ENCODE results near the gene HELLS. TPM values are rescaled to one million over a fixed set of nuclear protein-coding genes. Genes with fewer than 3 reads are reported as not detected.

Gene HELLS
- total and polyA plus RNA-seq, 2 of the 4 experiments (the other 2 are of a cell fraction), result 15.9 to 29.8 TPM

GRCh38 chr10:94602729-94603515 is 57.3 kb downstream of the HELLS start:
- DNase-seq (no peak), ATAC-seq (ENCODE audit: low read depth) (no peak)
- Histone ChIP-seq H4K5ac (ENCODE audit: low read depth, low read length) (no peak overlapping the region), H3K18ac (ENCODE audit: low read depth, low read length) (no peak overlapping the region), H2AFZ (replicated peaks; ENCODE audit: low read length, poor library complexity) (no peak overlapping the region), H3K4me3 (ENCODE audit: insufficient read depth, low read depth, low read length) (no peak overlapping the region), H2AK5ac (ENCODE audit: low read depth, low read length) (no peak overlapping the region), H3K9me3 (ENCODE audit: control insufficient read depth, insufficient read depth, low read length) (no peaks in the 10 kb centered on the region), H3K79me1 (ENCODE audit: low read depth in 1 of 2, low read length in 2 of 2) (no peaks in the 10 kb centered on the region), H3K27me3 (ENCODE audit: control insufficient read depth, insufficient read depth, low read length) (no peaks in the 10 kb centered on the region), H3K14ac (replicated peaks; ENCODE audit: low read depth, low read length) (no peak overlapping the region), H3K9ac (ENCODE audit: low read depth, low read length) (no peak overlapping the region), H2BK5ac (ENCODE audit: low read depth, low read length, poor library complexity, severe bottlenecking) (no peak overlapping the region), H3K4me1 (ENCODE audit: control insufficient read depth, insufficient read depth, low read length) (no peaks in the 10 kb centered on the region), H2BK120ac (ENCODE audit: low read depth, low read length) (no peak overlapping the region), H3K27ac (ENCODE audit: insufficient read depth, low read length) (no peak overlapping the region), H4K91ac (ENCODE audit: insufficient read depth, low read depth, low read length) (no peak overlapping the region), H2AK9ac (replicated peaks; ENCODE audit: low read depth, low read length, poor library complexity) (no peak overlapping the region), H4K8ac (ENCODE audit: low read depth in 2 of 2, low read length in 2 of 2) (no peak overlapping the region), H3K56ac (ENCODE audit: extremely low read depth, insufficient read depth, low read length) (no peak overlapping the region), H3K4me2 (ENCODE audit: low read depth, low read length) (no peak overlapping the region), H3K36me3 (ENCODE audit: control insufficient read depth, insufficient read depth, low read length) (peaks cover 5% of the 10 kb centered on the region; the same call in 1 of the 2 replicates), H2BK15ac (ENCODE audit: low read depth, low read length) (no peak overlapping the region), H3K23ac (ENCODE audit: low read depth, low read length) (no peak overlapping the region), H3K9me1 (ENCODE audit: insufficient read depth, low read length) (no peaks in the 10 kb centered on the region), H4K20me1 (ENCODE audit: insufficient read depth, low read length) (no peaks in the 10 kb centered on the region), H3K4ac (ENCODE audit: low read depth, low read length) (no peak overlapping the region), H2BK20ac (ENCODE audit: low read depth, low read length) (no peak overlapping the region)
- POLR2A ChIA-PET (ENCODE audit: unreplicated experiment), result no interaction called here
- TF ChIP-seq RFX5 (IDR thresholded peaks at IDR 0.05; ENCODE audit: low read depth, low read length), result no peak
- BruUV-seq (replicated peaks), result no TSS peak
- in situ Hi-C loops (cut with MboI; ENCODE audit: low sequenced_read_pairs) (loop anchor here (25.0 kb wide), 1 partner anchor 759 kb away; no protein-coding TSS in a partner anchor), intact Hi-C loops (cut with micrococcal nuclease) (no loop called here), dilution Hi-C loops (cut with HindIII; ENCODE audit: low sequenced_read_pairs, unreplicated experiment) (no loop called here)
- CTCF ChIA-PET, result no interaction called here
- WGBS, 2 experiments (ENCODE audit: extremely low coverage in 2 of 2, insufficient read length in 1 of 2), result no CpG with 5 or more reads among the region's 8 CpGs

Measured in IMR-90 (cell line).